Left lung (tissue), 10 donors: ENCODE data around the gene PARD6B. TPM values are rescaled to one million over a fixed set of nuclear protein-coding genes. Genes with fewer than 3 reads are reported as not detected.

Experiments
- ATAC-seq: fragments of 200-7000 bp; cut with Tn5 transposase; one replicate; pipeline ENCODE4 v1.9.1; 2020; ENCODE audit warnings: moderate library complexity
- DNase-seq, 4 donors: peaks; one replicate each; pipeline ENCODE4 v3.0.0-alpha.2; 2013 to 2020
- H3K27ac ChIP-seq, 2 donors: fragments of 200-600 bp; sonication (generic) in 1 of 2; one replicate each; pipeline versions ENCODE4 v1.5.0 to v1.8.0; 2020 to 2021
- H3K27me3 ChIP-seq, 2 donors: fragments of 200-600 bp; sonication (generic) in 1 of 2; one replicate each; pipeline versions ENCODE4 v1.5.0 to v1.8.0; 2020 to 2021
- H3K36me3 ChIP-seq, 2 donors: fragments of 200-600 bp; sonication (generic) in 1 of 2; one replicate each; pipeline versions ENCODE4 v1.5.0 to v1.8.0; 2020 to 2021
- H3K4me1 ChIP-seq, 2 donors: fragments of 200-600 bp; one replicate each; pipeline ENCODE4 v1.8.0; 2021
- H3K4me3 ChIP-seq, 2 donors: fragments of 200-600 bp; sonication (generic) in 1 of 2; one replicate each; pipeline versions ENCODE4 v1.5.0 to v1.8.0; 2020 to 2021; ENCODE audit warnings: mild to moderate bottlenecking in 1 of 2
- H3K9me3 ChIP-seq, 2 donors: fragments of 200-600 bp; sonication (generic) in 1 of 2; one replicate each; pipeline versions ENCODE4 v1.5.0 to v1.8.0; 2020 to 2021
- intact Hi-C, 2 donors: fragments of 100-400 bp; cut with DNase I; formaldehyde crosslinking; loops; one replicate each; pipeline versions ENCODE4 v1.11.2 to v1.14.2; 2022
- polyA plus RNA-seq, 6 donors: library from polyadenylated mRNA; unstranded; fragments of 120-200 nt; gene quantifications; one replicate each; pipeline ENCODE4 v1.2.1, GENCODE V29; 2013; ENCODE audit not compliant: insufficient read length in 6 of 6
- total RNA-seq, 2 donors: library from RNA; stranded (reverse); fragmentation: NEBNext Ultra II Directional; extraction: Animal tissue kit (Norgen Biotek cat#: 25700); gene quantifications; one replicate each; pipeline ENCODE4 v1.2.1, GENCODE V29; 2021
- TF ChIP-seq, protein P1 (sequence below), 2 donors: fragments of 200-600 bp; sonication (generic) in 1 of 2; IDR thresholded peaks; one replicate each; pipeline versions ENCODE4 v1.5.0 to v1.8.0; 2021; ENCODE audit warnings: antibody characterized with exemption in 2 of 2
- donor health status: DM: no; HTN: yes; CAD: no.
- donor health status: DM: no; HTN: no; CAD: no.

Gene PARD6B
- total and polyA plus RNA-seq, 8 donors = 5.1 to 37.3 (median 7.5) TPM

- peak overlapping the region in 1 of 2 donors; percentile 37 for H3K27ac ChIP-seq
- H3K27me3 ChIP-seq = peaks cover 0 to 46% of the 10 kb centered on the region in 2 donors
- ATAC-seq (peak; percentile 34), DNase-seq (no peak)
- H3K4me3 ChIP-seq = peak overlapping the region in 1 of 2 donors; percentile 38
- peaks cover 0 to 36% of the 10 kb centered on the region in 2 donors for H3K4me1 ChIP-seq
- intact Hi-C loops = no loop called here
- H3K36me3 ChIP-seq = no peaks in the 10 kb centered on the region
- H3K9me3 ChIP-seq = no peaks in the 10 kb centered on the region
- TF ChIP-seq, protein P1, sequence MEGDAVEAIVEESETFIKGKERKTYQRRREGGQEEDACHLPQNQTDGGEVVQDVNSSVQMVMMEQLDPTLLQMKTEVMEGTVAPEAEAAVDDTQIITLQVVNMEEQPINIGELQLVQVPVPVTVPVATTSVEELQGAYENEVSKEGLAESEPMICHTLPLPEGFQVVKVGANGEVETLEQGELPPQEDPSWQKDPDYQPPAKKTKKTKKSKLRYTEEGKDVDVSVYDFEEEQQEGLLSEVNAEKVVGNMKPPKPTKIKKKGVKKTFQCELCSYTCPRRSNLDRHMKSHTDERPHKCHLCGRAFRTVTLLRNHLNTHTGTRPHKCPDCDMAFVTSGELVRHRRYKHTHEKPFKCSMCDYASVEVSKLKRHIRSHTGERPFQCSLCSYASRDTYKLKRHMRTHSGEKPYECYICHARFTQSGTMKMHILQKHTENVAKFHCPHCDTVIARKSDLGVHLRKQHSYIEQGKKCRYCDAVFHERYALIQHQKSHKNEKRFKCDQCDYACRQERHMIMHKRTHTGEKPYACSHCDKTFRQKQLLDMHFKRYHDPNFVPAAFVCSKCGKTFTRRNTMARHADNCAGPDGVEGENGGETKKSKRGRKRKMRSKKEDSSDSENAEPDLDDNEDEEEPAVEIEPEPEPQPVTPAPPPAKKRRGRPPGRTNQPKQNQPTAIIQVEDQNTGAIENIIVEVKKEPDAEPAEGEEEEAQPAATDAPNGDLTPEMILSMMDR (IDR thresholded peaks at IDR 0.05) = no peak
Observed at GRCh38 chr20:50691573-50692551, 39.5 kb upstream of the PARD6B start.

GRCh38 chr20:50692552-50692933 lies 38.8 kb upstream of the PARD6B start:
- TF ChIP-seq, protein P1 (IDR thresholded peaks at IDR 0.05) = no peak
- H3K4me1 ChIP-seq = peaks cover 0 to 36% of the 10 kb centered on the region in 2 donors
- no peak overlapping the region for H3K4me3 ChIP-seq
- H3K36me3 ChIP-seq = no peaks in the 10 kb centered on the region
- no peak overlapping the region for H3K27ac ChIP-seq
- peaks cover 0 to 46% of the 10 kb centered on the region in 2 donors for H3K27me3 ChIP-seq
- no peak for DNase-seq
- no peak for ATAC-seq
- H3K9me3 ChIP-seq = no peaks in the 10 kb centered on the region
- intact Hi-C loops = no loop called here

GRCh38 chr20:50693001-50693400 lies 38.4 kb upstream of the PARD6B start:
- no peak for ATAC-seq
- Histone ChIP-seq H3K27ac (no peak overlapping the region), H3K36me3 (no peaks in the 10 kb centered on the region), H3K9me3 (no peaks in the 10 kb centered on the region), H3K4me3 (no peak overlapping the region), H3K4me1 (peaks cover 0 to 36% of the 10 kb centered on the region in 2 donors), H3K27me3 (peaks cover 0 to 46% of the 10 kb centered on the region in 2 donors)
- DNase-seq = no peak
- TF ChIP-seq, protein P1 (IDR thresholded peaks at IDR 0.05) = no peak
- intact Hi-C loops = no loop called here

GRCh38 chr20:50694379-50695134 lies 36.8 kb upstream of the PARD6B start:
- H3K27ac ChIP-seq = no peak overlapping the region
- H3K4me3 ChIP-seq = no peak overlapping the region
- no peaks in the 10 kb centered on the region for H3K9me3 ChIP-seq
- DNase-seq = no peak
- peaks cover 0 to 44% of the 10 kb centered on the region in 2 donors for H3K27me3 ChIP-seq
- H3K36me3 ChIP-seq = no peaks in the 10 kb centered on the region
- TF ChIP-seq, protein P1 (IDR thresholded peaks at IDR 0.05) = no peak
- peaks cover 0 to 36% of the 10 kb centered on the region in 2 donors for H3K4me1 ChIP-seq
- ATAC-seq = peak; percentile 39
- intact Hi-C loops = no loop called here
